ENCODE data around the gene GSTA3.
"Not testable (repeated sequence)": the region's sequence is repeated elsewhere in the genome, so short reads cannot be mapped to it uniquely, and the experiment has no call there.

The GSTA3 gene

GRCh38 chr6:52909531-52909930, at the start of gene GSTA3:
Gene GSTA3, minus strand, starts transcription at chr6:52909698. Its CDS starts 3,864 bp downstream, at chr6:52905834.
- DNase-seq, result no peak

GRCh38 chr6:52958546-52959255, 49.2 kb upstream of the GSTA3 start:
- DNase-seq, result no peak

- DNase-seq, result no peak
These were observed 46.4 kb upstream of the GSTA3 start for GRCh38 chr6:52955871-52956270.

- no peak for DNase-seq
These were observed 44.7 kb upstream of the GSTA3 start for GRCh38 chr6:52953911-52954839.

- no peak for DNase-seq
These were observed 36.8 kb upstream of the GSTA3 start for GRCh38 chr6:52946306-52946705.

- not testable (repeated sequence) for DNase-seq
These were observed 33.3 kb upstream of the GSTA3 start for GRCh38 chr6:52942821-52943220.

GRCh38 chr6:52942221-52942620, 32.7 kb upstream of the GSTA3 start:
- DNase-seq, result no peak

GRCh38 chr6:52937908-52938307, 28.4 kb upstream of the GSTA3 start:
- DNase-seq, result no peak

- no peak for DNase-seq
These were observed 24.3 kb upstream of the GSTA3 start for GRCh38 chr6:52933778-52934177.

- DNase-seq, result no peak
These were observed 21.9 kb upstream of the GSTA3 start for GRCh38 chr6:52931351-52931750.

- no peak for DNase-seq
These were observed 20.0 kb upstream of the GSTA3 start for GRCh38 chr6:52929321-52930164.

GRCh38 chr6:52927451-52927850, 18.0 kb upstream of the GSTA3 start:
- no peak for DNase-seq

GRCh38 chr6:52925919-52926792, 16.7 kb upstream of the GSTA3 start:
- no peak for DNase-seq

GRCh38 chr6:52925042-52925441, 15.5 kb upstream of the GSTA3 start:
- no peak for DNase-seq

GRCh38 chr6:52923689-52924088, 14.2 kb upstream of the GSTA3 start:
- DNase-seq, result not testable (repeated sequence)

- DNase-seq, result no peak
These were observed 12.7 kb upstream of the GSTA3 start for GRCh38 chr6:52922161-52922560.

- no peak for DNase-seq
These were observed 12.2 kb upstream of the GSTA3 start for GRCh38 chr6:52921743-52922142.

GRCh38 chr6:52919511-52919910, 10.0 kb upstream of the GSTA3 start:
- not testable (repeated sequence) for DNase-seq

- DNase-seq, result not testable (repeated sequence)
These were observed 9.3 kb upstream of the GSTA3 start for GRCh38 chr6:52918771-52919170.

GRCh38 chr6:52918027-52918686, 8.7 kb upstream of the GSTA3 start:
- not testable (repeated sequence) for DNase-seq

GRCh38 chr6:52914516-52914915, 5.0 kb upstream of the GSTA3 start:
- DNase-seq, result no peak

All from NCI-H1092 treated with DMSO at 0.1 percent for 48 hours (cell line).